GM18868 (cell line): ENCODE measurements around the gene ZCCHC14.
"Not testable (repeated sequence)": the region's sequence is repeated elsewhere in the genome, so short reads cannot be mapped to it uniquely, and the experiment has no call there.

Experiments used
- ATAC-seq: cut with Tn5 transposase; IDR thresholded peaks from one replicate; pipeline ENCODE4 v1.9.1; 2021; ENCODE audit warnings: mild to moderate bottlenecking, moderate library complexity; ENCODE audit not compliant: unreplicated experiment

The ZCCHC14 gene

GRCh38 chr16:87482266-87482665, 10.6 kb downstream of the ZCCHC14 start:
- no peak for ATAC-seq

- not testable (repeated sequence) for ATAC-seq
Observed at GRCh38 chr16:87481711-87482110, 11.1 kb downstream of the ZCCHC14 start.

- not testable (repeated sequence) for ATAC-seq
Observed at GRCh38 chr16:87477209-87477981, 15.4 kb downstream of the ZCCHC14 start.

GRCh38 chr16:87474566-87474996, 18.2 kb downstream of the ZCCHC14 start:
- no peak for ATAC-seq

- no peak for ATAC-seq
Observed at GRCh38 chr16:87474017-87474416, 18.8 kb downstream of the ZCCHC14 start.

GRCh38 chr16:87472935-87473334, 19.9 kb downstream of the ZCCHC14 start:
- ATAC-seq, result no peak

- no peak for ATAC-seq
Observed at GRCh38 chr16:87472142-87472778, 20.6 kb downstream of the ZCCHC14 start.

GRCh38 chr16:87471278-87472141, 21.3 kb downstream of the ZCCHC14 start:
- ATAC-seq, result no peak

GRCh38 chr16:87470332-87470731, 22.5 kb downstream of the ZCCHC14 start:
- no peak for ATAC-seq

GRCh38 chr16:87469169-87469568, 23.7 kb downstream of the ZCCHC14 start:
- ATAC-seq, result no peak

GRCh38 chr16:87468550-87468949, 24.3 kb downstream of the ZCCHC14 start:
- no peak for ATAC-seq

- ATAC-seq, result no peak
Observed at GRCh38 chr16:87466975-87467501, 25.8 kb downstream of the ZCCHC14 start.

- ATAC-seq, result no peak
Observed at GRCh38 chr16:87465879-87466278, 26.9 kb downstream of the ZCCHC14 start.

GRCh38 chr16:87465306-87465705, 27.5 kb downstream of the ZCCHC14 start:
- ATAC-seq, result no peak

- no peak for ATAC-seq
Observed at GRCh38 chr16:87464691-87465300, 28.0 kb downstream of the ZCCHC14 start.

GRCh38 chr16:87463722-87464690, 28.8 kb downstream of the ZCCHC14 start:
- peak; percentile 58 for ATAC-seq

- ATAC-seq, result no peak
Observed at GRCh38 chr16:87461466-87461991, 31.3 kb downstream of the ZCCHC14 start.

- ATAC-seq, result no peak
Observed at GRCh38 chr16:87460936-87461335, 31.9 kb downstream of the ZCCHC14 start.

GRCh38 chr16:87459833-87460232, 33.0 kb downstream of the ZCCHC14 start:
- no peak for ATAC-seq
